ENCODE data around the gene LRRD1.
"Not testable (repeated sequence)": the region's sequence is repeated elsewhere in the genome, so short reads cannot be mapped to it uniquely, and the experiment has no call there.

The LRRD1 gene

GRCh38 chr7:92206672-92207071 is 27.7 kb upstream of the LRRD1 start:
- H3K4me3 ChIP-seq = no peak overlapping the region
- H3K4me1 ChIP-seq = no peaks in the 10 kb centered on the region
- DNase-seq = no peak
- peaks cover 0 to 4% (median 3%) of the 10 kb centered on the region in 3 donors for H3K9me3 ChIP-seq
- no peak for TF ChIP-seq CTCF (IDR thresholded peaks at IDR 0.05)
- H3K27ac ChIP-seq = no peak overlapping the region
- H3K27me3 ChIP-seq = no peaks in the 10 kb centered on the region
- peaks cover 66 to 80% (median 78%) of the 10 kb centered on the region in 3 donors for H3K36me3 ChIP-seq
- intact Hi-C loops (cut with DNase I; ENCODE audit: low total_unique reads) = loop anchor here (10.0 kb wide), 1 partner anchor 122 kb away; no protein-coding TSS in a partner anchor

GRCh38 chr7:92205987-92206386 is 27.0 kb upstream of the LRRD1 start:
- no peaks in the 10 kb centered on the region for H3K4me1 ChIP-seq
- H3K36me3 ChIP-seq = peaks cover 66 to 80% (median 78%) of the 10 kb centered on the region in 3 donors
- H3K9me3 ChIP-seq = peaks cover 0 to 4% (median 3%) of the 10 kb centered on the region in 3 donors
- H3K4me3 ChIP-seq = no peak overlapping the region
- intact Hi-C loops (cut with DNase I; ENCODE audit: low total_unique reads) = loop anchor here (10.0 kb wide), 1 partner anchor 121 kb away; no protein-coding TSS in a partner anchor
- TF ChIP-seq CTCF (IDR thresholded peaks at IDR 0.05) = no peak
- no peak for DNase-seq
- no peaks in the 10 kb centered on the region for H3K27me3 ChIP-seq
- no peak overlapping the region for H3K27ac ChIP-seq

GRCh38 chr7:92200791-92201190 is 21.8 kb upstream of the LRRD1 start:
- peaks cover 62 to 84% (median 84%) of the 10 kb centered on the region in 3 donors for H3K36me3 ChIP-seq
- intact Hi-C loops (cut with DNase I; ENCODE audit: low total_unique reads) = loop anchor here (10.0 kb wide), 1 partner anchor 116 kb away; no protein-coding TSS in a partner anchor
- H3K27me3 ChIP-seq = no peaks in the 10 kb centered on the region
- no peak overlapping the region for H3K27ac ChIP-seq
- TF ChIP-seq CTCF (IDR thresholded peaks at IDR 0.05) = no peak
- H3K4me1 ChIP-seq = no peaks in the 10 kb centered on the region
- no peak overlapping the region for H3K4me3 ChIP-seq
- no peaks in the 10 kb centered on the region for H3K9me3 ChIP-seq
- no peak for DNase-seq

GRCh38 chr7:92192326-92192725 is 13.4 kb upstream of the LRRD1 start:
- Histone ChIP-seq H3K27me3 (no peaks in the 10 kb centered on the region), H3K4me1 (no peaks in the 10 kb centered on the region), H3K36me3 (peaks cover 5 to 25% (median 22%) of the 10 kb centered on the region in 3 donors), H3K9me3 (peaks cover 3 to 28% (median 4%) of the 10 kb centered on the region in 3 donors), H3K4me3 (no peak overlapping the region), H3K27ac (no peak overlapping the region)
- DNase-seq = no peak
- intact Hi-C loops (cut with DNase I; ENCODE audit: low total_unique reads) = no loop called here
- TF ChIP-seq CTCF (IDR thresholded peaks at IDR 0.05) = no peak

- H3K4me1 ChIP-seq; H3K27me3 ChIP-seq; H3K4me3 ChIP-seq; intact Hi-C loops (cut with DNase I; ENCODE audit: low total_unique reads); H3K27ac ChIP-seq; H3K36me3 ChIP-seq; DNase-seq: not testable (repeated sequence)
- H3K9me3 ChIP-seq = peaks cover 4 to 29% (median 4%) of the 10 kb centered on the region in 3 donors
These were observed 10.3 kb upstream of the LRRD1 start for GRCh38 chr7:92189246-92189645.

- H3K27me3 ChIP-seq; H3K4me3 ChIP-seq; H3K27ac ChIP-seq; intact Hi-C loops (cut with DNase I; ENCODE audit: low total_unique reads); DNase-seq; H3K36me3 ChIP-seq; H3K4me1 ChIP-seq: not testable (repeated sequence)
- peaks cover 0 to 18% (median 4%) of the 10 kb centered on the region in 3 donors for H3K9me3 ChIP-seq
These were observed 5.4 kb upstream of the LRRD1 start for GRCh38 chr7:92184294-92184693.

GRCh38 chr7:92177362-92177761 is 1.6 kb downstream of the LRRD1 start:
- TF ChIP-seq CTCF (IDR thresholded peaks at IDR 0.05) = no peak
- DNase-seq = no peak
- no peaks in the 10 kb centered on the region for H3K9me3 ChIP-seq
- no peaks in the 10 kb centered on the region for H3K36me3 ChIP-seq
- H3K27ac ChIP-seq = no peak overlapping the region
- intact Hi-C loops (cut with DNase I; ENCODE audit: low total_unique reads) = no loop called here
- peaks cover 0 to 9% (median 4%) of the 10 kb centered on the region in 4 donors for H3K4me1 ChIP-seq
- no peaks in the 10 kb centered on the region for H3K27me3 ChIP-seq
- H3K4me3 ChIP-seq = no peak overlapping the region

GRCh38 chr7:92169529-92169928 is 9.4 kb downstream of the LRRD1 start:
- H3K9me3 ChIP-seq; intact Hi-C loops (cut with DNase I; ENCODE audit: low total_unique reads); H3K27ac ChIP-seq; H3K4me1 ChIP-seq; H3K27me3 ChIP-seq; DNase-seq; H3K36me3 ChIP-seq; H3K4me3 ChIP-seq: not testable (repeated sequence)

All from tibial artery (tissue), 4 donors.